Measurements from ENCODE around the gene MACROD2. TPM values are rescaled to one million over a fixed set of nuclear protein-coding genes. Genes with fewer than 3 reads are reported as not detected.

MACROD2 gene
- total RNA-seq, 2 donors from 2014 or later, result 0.95 to 4.2 TPM

DNA sequence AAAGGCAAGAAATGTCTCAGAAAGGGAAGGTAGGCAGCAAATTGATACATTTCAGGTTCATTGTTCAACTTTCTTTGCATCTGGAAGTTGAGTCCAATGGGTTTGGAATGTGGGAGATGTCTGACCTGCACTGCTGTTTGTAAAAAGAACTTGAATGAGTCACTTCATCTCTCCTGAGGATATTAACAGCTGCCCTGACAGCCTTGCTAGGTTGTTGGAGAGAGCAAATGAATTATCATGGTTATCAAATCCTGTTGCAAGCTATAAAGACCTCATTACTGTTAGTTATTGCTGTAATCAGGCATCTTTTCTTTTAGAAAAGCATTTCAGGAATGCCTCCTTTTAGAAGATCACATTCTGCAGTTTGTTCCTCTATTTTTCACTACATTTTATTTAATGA lies 365.1 kb downstream of the MACROD2 start:
- Histone ChIP-seq H3K27ac (no peak overlapping the region), H3K4me3 (no peak overlapping the region), H3K9me3 (no peaks in the 10 kb centered on the region), H3K4me1 (ENCODE audit: control insufficient read depth in 1 of 2, low read depth in 2 of 2) (no peaks in the 10 kb centered on the region), H3K36me3 (no peaks in the 10 kb centered on the region), H3K27me3 (replicated peaks; ENCODE audit: insufficient read depth) (no peaks in the 10 kb centered on the region)
- ATAC-seq (ENCODE audit: insufficient number of reproducible peaks, low FRiP score, low read depth), result no peak
- TF ChIP-seq, protein P1, sequence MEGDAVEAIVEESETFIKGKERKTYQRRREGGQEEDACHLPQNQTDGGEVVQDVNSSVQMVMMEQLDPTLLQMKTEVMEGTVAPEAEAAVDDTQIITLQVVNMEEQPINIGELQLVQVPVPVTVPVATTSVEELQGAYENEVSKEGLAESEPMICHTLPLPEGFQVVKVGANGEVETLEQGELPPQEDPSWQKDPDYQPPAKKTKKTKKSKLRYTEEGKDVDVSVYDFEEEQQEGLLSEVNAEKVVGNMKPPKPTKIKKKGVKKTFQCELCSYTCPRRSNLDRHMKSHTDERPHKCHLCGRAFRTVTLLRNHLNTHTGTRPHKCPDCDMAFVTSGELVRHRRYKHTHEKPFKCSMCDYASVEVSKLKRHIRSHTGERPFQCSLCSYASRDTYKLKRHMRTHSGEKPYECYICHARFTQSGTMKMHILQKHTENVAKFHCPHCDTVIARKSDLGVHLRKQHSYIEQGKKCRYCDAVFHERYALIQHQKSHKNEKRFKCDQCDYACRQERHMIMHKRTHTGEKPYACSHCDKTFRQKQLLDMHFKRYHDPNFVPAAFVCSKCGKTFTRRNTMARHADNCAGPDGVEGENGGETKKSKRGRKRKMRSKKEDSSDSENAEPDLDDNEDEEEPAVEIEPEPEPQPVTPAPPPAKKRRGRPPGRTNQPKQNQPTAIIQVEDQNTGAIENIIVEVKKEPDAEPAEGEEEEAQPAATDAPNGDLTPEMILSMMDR (IDR thresholded peaks at IDR 0.05), result no peak
- no peak for DNase-seq (ENCODE audit: low spot score)

DNA sequence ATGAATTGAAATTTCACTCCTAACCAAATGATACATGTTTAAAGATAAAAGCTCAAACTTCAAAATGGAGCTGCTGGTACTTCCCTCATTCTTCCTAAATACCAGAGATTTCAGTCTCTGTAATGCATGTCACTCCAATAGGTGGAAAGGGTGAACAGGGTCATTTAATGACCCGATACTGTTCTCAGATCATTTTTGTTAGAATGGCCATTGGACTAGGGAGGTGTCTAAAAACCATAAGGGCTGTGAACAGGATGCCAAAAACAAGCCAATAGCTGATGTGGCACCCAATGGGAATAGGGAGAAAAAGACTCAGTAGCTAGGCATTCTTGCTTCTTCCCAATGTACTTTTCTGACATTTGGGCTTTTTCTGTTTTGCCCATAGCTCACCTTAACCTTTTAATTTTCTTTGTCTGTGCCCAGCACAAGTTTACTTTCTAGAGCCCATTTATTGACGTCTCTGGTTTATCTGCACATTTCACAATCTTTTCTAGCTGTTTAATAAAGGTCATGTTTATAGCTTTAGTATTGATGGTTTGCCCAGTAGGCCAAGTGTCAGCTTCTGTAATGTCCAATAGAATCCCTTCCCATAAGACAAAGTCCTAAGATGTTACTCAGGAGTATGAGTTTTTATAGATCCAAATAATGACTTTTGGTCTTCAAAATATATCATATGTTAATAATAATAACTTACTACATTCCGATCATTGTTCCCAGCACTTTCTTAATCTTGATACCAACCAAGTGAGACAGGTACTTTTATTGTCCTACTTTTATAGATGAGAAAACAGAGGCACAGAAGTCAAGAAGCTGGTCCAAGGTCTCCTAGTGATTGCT lies 366.4 kb downstream of the MACROD2 start:
- no peak for ATAC-seq (ENCODE audit: insufficient number of reproducible peaks, low FRiP score, low read depth)
- no peaks in the 10 kb centered on the region for H3K27me3 ChIP-seq (replicated peaks; ENCODE audit: insufficient read depth)
- TF ChIP-seq, protein P1 (IDR thresholded peaks at IDR 0.05), result no peak
- DNase-seq (ENCODE audit: low spot score), result no peak
- no peak overlapping the region for H3K27ac ChIP-seq
- no peaks in the 10 kb centered on the region for H3K4me1 ChIP-seq (ENCODE audit: control insufficient read depth in 1 of 2, low read depth in 2 of 2)
- no peaks in the 10 kb centered on the region for H3K36me3 ChIP-seq
- H3K4me3 ChIP-seq, result no peak overlapping the region
- H3K9me3 ChIP-seq, result no peaks in the 10 kb centered on the region

DNA sequence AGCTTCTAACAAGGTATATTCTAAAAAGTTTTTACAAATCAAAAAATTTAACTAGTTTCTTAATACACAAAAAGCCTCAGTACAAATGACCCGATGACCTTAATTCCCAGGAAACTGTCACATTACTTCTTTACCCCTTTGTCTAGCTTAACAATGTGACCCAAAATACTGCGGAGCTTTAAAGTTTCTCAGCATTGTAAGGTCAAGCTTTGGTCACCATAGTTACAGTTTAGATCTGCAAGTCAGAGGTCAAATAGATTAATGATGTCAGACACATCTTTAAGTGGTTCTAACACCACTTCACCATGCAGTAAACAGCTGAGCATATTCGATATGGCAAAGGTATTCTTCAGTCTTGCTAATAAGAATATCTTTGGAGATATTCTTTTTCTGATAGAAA lies 378.9 kb downstream of the MACROD2 start:
- TF ChIP-seq, protein P1 (IDR thresholded peaks at IDR 0.05), result no peak
- Histone ChIP-seq H3K36me3 (no peaks in the 10 kb centered on the region), H3K27me3 (replicated peaks; ENCODE audit: insufficient read depth) (no peaks in the 10 kb centered on the region), H3K4me1 (ENCODE audit: control insufficient read depth in 1 of 2, low read depth in 2 of 2) (no peaks in the 10 kb centered on the region), H3K9me3 (no peaks in the 10 kb centered on the region), H3K27ac (no peak overlapping the region), H3K4me3 (no peak overlapping the region)
- DNase-seq (ENCODE audit: low spot score) (no peak), ATAC-seq (ENCODE audit: insufficient number of reproducible peaks, low FRiP score, low read depth) (no peak)

DNA sequence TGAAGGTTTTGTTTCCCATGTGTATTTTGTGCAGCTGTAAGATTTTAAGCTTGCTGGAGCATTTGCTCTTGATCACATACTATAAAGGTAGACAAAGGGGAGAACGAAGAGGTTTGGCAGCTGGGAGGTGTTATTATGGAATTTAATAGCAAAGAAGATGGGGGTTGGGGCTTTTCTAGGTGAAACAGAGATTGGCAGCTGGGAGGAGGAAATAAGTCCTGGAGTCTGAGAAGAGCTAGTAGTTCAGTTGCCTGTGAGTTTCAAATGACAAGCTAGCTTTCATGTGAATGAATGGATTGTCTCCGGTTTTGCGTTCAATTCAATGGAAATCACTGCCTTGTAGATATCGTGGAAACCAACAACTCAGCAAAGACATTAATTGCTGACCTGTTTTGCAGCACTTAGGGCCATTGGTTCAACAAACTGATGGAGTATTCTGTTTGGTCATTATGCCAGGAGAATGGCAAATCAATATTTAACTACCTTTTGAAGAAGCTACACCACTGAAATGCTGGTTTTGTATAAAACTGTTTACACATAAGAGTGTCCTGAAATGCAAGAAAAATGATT lies 380.2 kb downstream of the MACROD2 start:
- TF ChIP-seq, protein P1 (IDR thresholded peaks at IDR 0.05), result no peak

DNA sequence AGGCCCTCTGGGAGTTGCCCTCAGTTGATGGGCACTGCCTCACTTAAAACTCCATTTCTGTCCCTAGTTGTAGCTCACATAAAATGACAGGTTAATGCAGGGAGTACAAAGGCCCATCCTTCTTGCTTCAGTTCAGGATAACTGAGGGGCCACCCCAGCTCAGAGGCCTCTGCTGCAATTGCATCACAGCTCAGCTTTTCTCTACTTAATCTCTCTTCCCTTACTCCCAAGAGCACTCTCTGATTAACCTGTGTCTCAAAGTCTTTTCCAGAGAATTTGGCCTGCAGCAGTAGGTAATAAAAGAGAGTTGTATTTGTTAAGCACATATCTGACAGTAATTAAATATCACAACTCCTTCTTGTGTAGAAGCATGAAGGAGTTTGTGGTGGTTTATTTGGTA lies 383.0 kb downstream of the MACROD2 start:
- ATAC-seq (ENCODE audit: insufficient number of reproducible peaks, low FRiP score, low read depth) (no peak), DNase-seq (ENCODE audit: low spot score) (no peak)
- H3K4me3 ChIP-seq, result no peak overlapping the region
- H3K27ac ChIP-seq, result no peak overlapping the region
- H3K36me3 ChIP-seq, result no peaks in the 10 kb centered on the region
- TF ChIP-seq, protein P1 (IDR thresholded peaks at IDR 0.05), result no peak
- no peaks in the 10 kb centered on the region for H3K9me3 ChIP-seq
- H3K27me3 ChIP-seq (replicated peaks; ENCODE audit: insufficient read depth), result no peaks in the 10 kb centered on the region
- H3K4me1 ChIP-seq (ENCODE audit: control insufficient read depth in 1 of 2, low read depth in 2 of 2), result no peaks in the 10 kb centered on the region

More for the DNA sequence above, 380.2 kb downstream of the MACROD2 start:
- Histone ChIP-seq H3K4me1 (ENCODE audit: control insufficient read depth in 1 of 2, low read depth in 2 of 2) (no peaks in the 10 kb centered on the region), H3K36me3 (no peaks in the 10 kb centered on the region), H3K27ac (no peak overlapping the region), H3K27me3 (replicated peaks; ENCODE audit: insufficient read depth) (no peaks in the 10 kb centered on the region), H3K9me3 (no peaks in the 10 kb centered on the region), H3K4me3 (no peak overlapping the region)
- no peak for ATAC-seq (ENCODE audit: insufficient number of reproducible peaks, low FRiP score, low read depth)
- DNase-seq (ENCODE audit: low spot score), result no peak
